ENCODE data around the gene APLF.

- TF ChIP-seq, protein P1, sequence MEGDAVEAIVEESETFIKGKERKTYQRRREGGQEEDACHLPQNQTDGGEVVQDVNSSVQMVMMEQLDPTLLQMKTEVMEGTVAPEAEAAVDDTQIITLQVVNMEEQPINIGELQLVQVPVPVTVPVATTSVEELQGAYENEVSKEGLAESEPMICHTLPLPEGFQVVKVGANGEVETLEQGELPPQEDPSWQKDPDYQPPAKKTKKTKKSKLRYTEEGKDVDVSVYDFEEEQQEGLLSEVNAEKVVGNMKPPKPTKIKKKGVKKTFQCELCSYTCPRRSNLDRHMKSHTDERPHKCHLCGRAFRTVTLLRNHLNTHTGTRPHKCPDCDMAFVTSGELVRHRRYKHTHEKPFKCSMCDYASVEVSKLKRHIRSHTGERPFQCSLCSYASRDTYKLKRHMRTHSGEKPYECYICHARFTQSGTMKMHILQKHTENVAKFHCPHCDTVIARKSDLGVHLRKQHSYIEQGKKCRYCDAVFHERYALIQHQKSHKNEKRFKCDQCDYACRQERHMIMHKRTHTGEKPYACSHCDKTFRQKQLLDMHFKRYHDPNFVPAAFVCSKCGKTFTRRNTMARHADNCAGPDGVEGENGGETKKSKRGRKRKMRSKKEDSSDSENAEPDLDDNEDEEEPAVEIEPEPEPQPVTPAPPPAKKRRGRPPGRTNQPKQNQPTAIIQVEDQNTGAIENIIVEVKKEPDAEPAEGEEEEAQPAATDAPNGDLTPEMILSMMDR (IDR thresholded peaks at IDR 0.05; ENCODE audit: extremely low read depth in 1 of 2, insufficient read depth in 1 of 2, low read depth in 1 of 2, low read length in 2 of 2) = no peak
- TF ChIP-seq MAX (IDR thresholded peaks at IDR 0.05; ENCODE audit: insufficient read depth, insufficient read length) (no peak), POLR2A (IDR thresholded peaks at IDR 0.05; ENCODE audit: low read depth, low read length) (no peak), EZH2 (IDR thresholded peaks at IDR 0.05; ENCODE audit: borderline replicate concordance, low read depth, low read length, severe bottlenecking) (no peak), MYC (IDR thresholded peaks at IDR 0.05; ENCODE audit: low read depth, low read length) (no peak), GATA2 (IDR thresholded peaks at IDR 0.05; ENCODE audit: insufficient read depth, insufficient read length, low read depth, low read length) (no peak)
Observed at GRCh38 chr2:68452158-68452900, 15.1 kb upstream of the APLF start.
